Endothelial cell of umbilical vein (primary cell): Measurements from ENCODE around the gene DOCK1. TPM values are rescaled to one million over a fixed set of nuclear protein-coding genes. Genes with fewer than 3 reads are reported as not detected.

ENCODE experiments used
- BruUV-seq: library from RNA; stranded (reverse); fragments of 400-500 nt; replicated peaks from 2 replicates; lab custom pipeline; 2021; lab: Mats Ljungman, UMichigan
- CTCF ChIA-PET: fragments of 300-600, 350-600 bp; sonication (Branson Sonifier 250); formaldehyde crosslinking; loops from one replicate; lab custom pipeline; 2021; ENCODE audit warnings: antibody characterized with exemption, inconsistent platforms; lab: Charles Lee
- POLR2A ChIA-PET: fragments of 300-600, 350-600 bp; sonication (Branson Sonifier 250); formaldehyde crosslinking; loops from one replicate; lab custom pipeline; 2021; ENCODE audit warnings: antibody characterized with exemption, inconsistent platforms; lab: Charles Lee
- DNase-seq: peaks from one replicate; pipeline ENCODE4 v3.0.0-alpha.2; 2011; ENCODE audit warnings: low read depth, low spot score
- FAIRE-seq: peaks from 2 replicates; lab custom pipeline; 2011; peaks lifted over from hg19 to GRCh38; lab: Jason Lieb, UNC
- H2AFZ ChIP-seq: 2 replicates; pipeline ENCODE4 v1.6.0; 2012; ENCODE audit warnings: low read depth, low read length, control low read depth, inconsistent platforms
- H3K27ac ChIP-seq: 2 replicates; pipeline ENCODE4 v1.5.1; 2011; ENCODE audit warnings: low read depth, mild to moderate bottlenecking, control low read depth, low read length, moderate library complexity; ENCODE audit not compliant: insufficient read depth
- H3K27me3 ChIP-seq, 2 experiments: 2 replicates each; pipeline versions ENCODE4 v1.6.0 to v1.6.1; 2011; ENCODE audit warnings: low read length in 2 of 2, mixed read lengths in 1 of 2; ENCODE audit not compliant: control insufficient read depth in 2 of 2, insufficient read depth in 2 of 2
- H3K36me3 ChIP-seq, 2 experiments: 2 replicates in 1 of 2; 3 replicates in 1 of 2; pipeline ENCODE4 v1.5.1; 2011; ENCODE audit warnings: low read length in 2 of 2, mild to moderate bottlenecking in 1 of 2, moderate library complexity in 1 of 2; ENCODE audit not compliant: control insufficient read depth in 2 of 2, insufficient read depth in 2 of 2; ENCODE audit errors: extremely low read depth in 1 of 2
- H3K4me1 ChIP-seq: 3 replicates; pipeline ENCODE4 v1.5.1; 2011; ENCODE audit warnings: mild to moderate bottlenecking, low read length; ENCODE audit not compliant: control insufficient read depth, insufficient read depth; ENCODE audit errors: extremely low read depth
- H3K4me2 ChIP-seq: 2 replicates; pipeline ENCODE4 v1.6.1; 2011; ENCODE audit warnings: low read length, control low read depth, mixed read lengths; ENCODE audit not compliant: insufficient read depth
- H3K4me3 ChIP-seq, 3 experiments: fragments of 200-600 bp in 1 of 3; sonication (generic), shearing (Covaris generic) in 1 of 3; replicated peaks in 1 of 3; 2 replicates each; pipeline ENCODE4 v1.5.1; 2011 to 2016; ENCODE audit warnings: control low read depth in 3 of 3, low read length in 3 of 3, mild to moderate bottlenecking in 2 of 3, inconsistent platforms in 1 of 3, low read depth in 1 of 3, moderate library complexity in 1 of 3; ENCODE audit not compliant: insufficient read depth in 1 of 3
- H3K79me2 ChIP-seq: 2 replicates; pipeline ENCODE4 v1.6.0; 2012; ENCODE audit warnings: low read length, inconsistent platforms; ENCODE audit not compliant: control insufficient read depth, insufficient read depth
- H3K9ac ChIP-seq: replicated peaks from 2 replicates; pipeline ENCODE3; 2011; ENCODE audit warnings: low read length, control low read depth; ENCODE audit not compliant: insufficient read depth; ENCODE audit errors: extremely low read depth
- H3K9me1 ChIP-seq: replicated peaks from 3 replicates; pipeline ENCODE4 v1.6.0; 2011; ENCODE audit warnings: mild to moderate bottlenecking, low read length; ENCODE audit not compliant: control insufficient read depth, insufficient read depth; ENCODE audit errors: extremely low read depth
- H3K9me3 ChIP-seq: replicated peaks from 2 replicates; pipeline ENCODE4 v1.5.1; 2012; ENCODE audit warnings: low read length, inconsistent platforms; ENCODE audit not compliant: control insufficient read depth, insufficient read depth
- H4K20me1 ChIP-seq: replicated peaks from 2 replicates; pipeline ENCODE3; 2011; ENCODE audit warnings: mild to moderate bottlenecking, low read length; ENCODE audit not compliant: control insufficient read depth, insufficient read depth; ENCODE audit errors: extremely low read depth
- EZH2 ChIP-seq: IDR thresholded peaks from 2 replicates; pipeline ENCODE4 v1.6.1; 2012; ENCODE audit warnings: borderline replicate concordance, low read depth, mild to moderate bottlenecking, moderate library complexity, low read length, inconsistent platforms; ENCODE audit not compliant: severe bottlenecking
- FOS ChIP-seq: IDR thresholded peaks from 2 replicates; pipeline ENCODE4 v1.6.1; 2011; ENCODE audit warnings: mild to moderate bottlenecking, low read length, moderate library complexity, borderline replicate concordance; ENCODE audit not compliant: insufficient read depth
- GATA2 ChIP-seq: IDR thresholded peaks from 2 replicates; pipeline ENCODE4 v1.7.0; 2011; ENCODE audit warnings: low read depth, mild to moderate bottlenecking, moderate library complexity, mixed read lengths, low read length; ENCODE audit not compliant: insufficient read length, insufficient read depth
- JUN ChIP-seq: IDR thresholded peaks from 2 replicates; pipeline ENCODE4 v1.6.1; 2011; ENCODE audit warnings: borderline replicate concordance, low read depth; ENCODE audit not compliant: insufficient read length, insufficient read depth
- MYC ChIP-seq: IDR thresholded peaks from one replicate; pipeline ENCODE4 v1.6.1; 2011; ENCODE audit warnings: mild to moderate bottlenecking, low read depth, low read length
- POLR2A ChIP-seq: IDR thresholded peaks from 2 replicates; pipeline ENCODE4 v1.6.1; 2012; ENCODE audit warnings: low read depth, mild to moderate bottlenecking, control low read depth, low read length
- POLR2AphosphoS5 ChIP-seq: IDR thresholded peaks from 2 replicates; pipeline ENCODE4 v1.6.1; 2012; ENCODE audit warnings: low read depth, mild to moderate bottlenecking, control low read depth, low read length, moderate library complexity; ENCODE audit not compliant: insufficient read depth
- dilution Hi-C: fragments of 300-500 bp; cut with MboI; formaldehyde crosslinking; loops from one replicate; pipeline ENCODE4 v1.15.0; 2019; ENCODE audit warnings: low sequenced_read_pairs; ENCODE audit not compliant: extremely low pct_ligation_motif_present
- intact Hi-C: fragments of 100-400 bp; cut with micrococcal nuclease; formaldehyde crosslinking; loops from one replicate; pipeline ENCODE4 v1.10.0; 2022
- polyA plus RNA-seq, 4 experiments: library from polyadenylated mRNA; depleted of rRNA in 3 of 4; stranded (reverse) in 3 of 4; unstranded in 1 of 4; fragments of >200 nt; gene quantifications; 2 replicates each; pipeline versions ENCODE4 v1.2.1 to v1.2.3, GENCODE V29; 2011 to 2012; ENCODE audit warnings: missing spikeins in 1 of 4
- total RNA-seq: library from RNA; stranded (reverse); gene quantifications from 2 replicates; pipeline ENCODE4 v1.2.3, GENCODE V29; 2021
- TF ChIP-seq, protein P1 (sequence below): IDR thresholded peaks from 2 replicates; pipeline ENCODE4 v1.6.1; 2011; ENCODE audit not compliant: insufficient read depth, insufficient read length
- TF ChIP-seq, protein P2 (sequence below), 2 donors: IDR thresholded peaks; 1 replicate in 1 of 2; 2 replicates in 1 of 2; pipeline ENCODE4 v1.5.1; 2011; ENCODE audit warnings: low read length in 2 of 2, mild to moderate bottlenecking in 2 of 2, moderate library complexity in 2 of 2, control low read depth in 1 of 2, inconsistent platforms in 1 of 2, low read depth in 1 of 2; ENCODE audit not compliant: insufficient read depth in 1 of 2; ENCODE audit errors: extremely low read depth in 1 of 2

Gene DOCK1
- total and polyA plus RNA-seq, 2 donors (not counting 3 experiments of a cell fraction or from before 2014, with no cell fraction given) = 22.5 to 83.1 TPM

DNA sequence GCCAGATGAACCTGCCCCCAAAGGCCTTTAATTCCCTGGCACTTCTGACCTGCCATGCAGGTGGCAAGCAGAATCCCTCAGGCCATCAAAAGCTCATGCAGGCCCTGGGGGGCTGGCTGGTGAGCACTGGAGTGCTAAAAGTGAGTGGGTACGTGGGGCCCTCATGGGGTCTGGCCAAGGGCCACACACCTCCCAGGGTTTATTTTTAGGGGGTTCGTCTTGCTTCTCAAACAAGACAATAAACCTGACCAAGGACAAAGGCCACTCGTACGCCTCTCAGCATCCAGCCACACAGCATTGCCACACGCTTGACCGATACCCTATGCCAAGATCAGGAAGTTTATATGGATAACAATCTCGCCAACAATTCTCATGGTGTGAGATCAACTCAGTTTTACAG lies 33.1 kb upstream of the DOCK1 start:
- FAIRE-seq (no peak), DNase-seq (no peak)
- intact Hi-C loops (no loop called here), dilution Hi-C loops (no loop called here)
- Histone ChIP-seq H3K9ac (no peak overlapping the region), H3K9me1 (no peaks in the 10 kb centered on the region), H3K4me2 (no peak overlapping the region), H3K9me3 (no peaks in the 10 kb centered on the region), H2AFZ (no peak overlapping the region), H4K20me1 (no peaks in the 10 kb centered on the region), H3K79me2 (no peaks in the 10 kb centered on the region), H3K27ac (no peak overlapping the region), H3K4me1 (no peaks in the 10 kb centered on the region), H3K36me3 (no peaks in the 10 kb centered on the region), H3K4me3 (no peak overlapping the region), H3K27me3 (no peaks in the 10 kb centered on the region)
- BruUV-seq = no TSS peak
- CTCF ChIA-PET = no interaction called here
- POLR2A ChIA-PET = no interaction called here
- TF ChIP-seq POLR2AphosphoS5 (no peak), GATA2 (no peak), FOS (no peak), JUN (no peak), POLR2A (no peak), EZH2 (no peak), MYC (no peak)
- TF ChIP-seq, protein P1, sequence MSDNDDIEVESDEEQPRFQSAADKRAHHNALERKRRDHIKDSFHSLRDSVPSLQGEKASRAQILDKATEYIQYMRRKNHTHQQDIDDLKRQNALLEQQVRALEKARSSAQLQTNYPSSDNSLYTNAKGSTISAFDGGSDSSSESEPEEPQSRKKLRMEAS = no peak
- TF ChIP-seq, protein P2, sequence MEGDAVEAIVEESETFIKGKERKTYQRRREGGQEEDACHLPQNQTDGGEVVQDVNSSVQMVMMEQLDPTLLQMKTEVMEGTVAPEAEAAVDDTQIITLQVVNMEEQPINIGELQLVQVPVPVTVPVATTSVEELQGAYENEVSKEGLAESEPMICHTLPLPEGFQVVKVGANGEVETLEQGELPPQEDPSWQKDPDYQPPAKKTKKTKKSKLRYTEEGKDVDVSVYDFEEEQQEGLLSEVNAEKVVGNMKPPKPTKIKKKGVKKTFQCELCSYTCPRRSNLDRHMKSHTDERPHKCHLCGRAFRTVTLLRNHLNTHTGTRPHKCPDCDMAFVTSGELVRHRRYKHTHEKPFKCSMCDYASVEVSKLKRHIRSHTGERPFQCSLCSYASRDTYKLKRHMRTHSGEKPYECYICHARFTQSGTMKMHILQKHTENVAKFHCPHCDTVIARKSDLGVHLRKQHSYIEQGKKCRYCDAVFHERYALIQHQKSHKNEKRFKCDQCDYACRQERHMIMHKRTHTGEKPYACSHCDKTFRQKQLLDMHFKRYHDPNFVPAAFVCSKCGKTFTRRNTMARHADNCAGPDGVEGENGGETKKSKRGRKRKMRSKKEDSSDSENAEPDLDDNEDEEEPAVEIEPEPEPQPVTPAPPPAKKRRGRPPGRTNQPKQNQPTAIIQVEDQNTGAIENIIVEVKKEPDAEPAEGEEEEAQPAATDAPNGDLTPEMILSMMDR (IDR thresholded peaks at IDR 0.05; ENCODE audit: extremely low read depth in 1 of 2, insufficient read depth in 1 of 2, low read depth in 1 of 2, low read length in 2 of 2) = no peak
